Gastroesophageal sphincter (tissue), 4 donors: ENCODE data around the gene SERINC4. TPM values are rescaled to one million over a fixed set of nuclear protein-coding genes. Genes with fewer than 3 reads are reported as not detected.
"Not testable (repeated sequence)": the region's sequence is repeated elsewhere in the genome, so short reads cannot be mapped to it uniquely, and the experiment has no call there.

ENCODE experiments used
- ATAC-seq: fragments of 150-250 bp; one replicate; pipeline ENCODE4 v1.9.1; 2016; ENCODE audit warnings: mild to moderate bottlenecking, moderate library complexity
- H3K27ac ChIP-seq, 4 donors: fragments of 200-600 bp; sonication (generic) in 3 of 4; 1 replicate in 3 of 4; 2 replicates in 1 of 4; pipeline ENCODE4 v1.5.1; 2016 to 2019
- H3K27me3 ChIP-seq: fragments of 200-600 bp; sonication (generic); one replicate; pipeline ENCODE4 v1.5.1; 2019
- H3K36me3 ChIP-seq, 2 donors: fragments of 200-600 bp; sonication (generic); one replicate each; pipeline ENCODE4 v1.5.1; 2019; ENCODE audit warnings: control low read depth in 1 of 2
- H3K4me1 ChIP-seq, 3 donors: fragments of 200-600 bp; sonication (generic); 1 replicate in 2 of 3; 2 replicates in 1 of 3; pipeline ENCODE4 v1.5.1; 2016 to 2019; ENCODE audit warnings: control low read depth in 2 of 3
- H3K4me3 ChIP-seq, 2 donors: fragments of 200-600 bp; sonication (generic); one replicate each; pipeline ENCODE4 v1.5.1; 2019; ENCODE audit warnings: mild to moderate bottlenecking in 1 of 2, moderate library complexity in 1 of 2
- H3K9me3 ChIP-seq, 3 donors: fragments of 200-600 bp; sonication (generic); one replicate each; pipeline ENCODE4 v1.5.1; 2017 to 2019; ENCODE audit warnings: control low read depth in 2 of 3
- CTCF ChIP-seq, 4 experiments: fragments of 200-600 bp in 2 of 4; fragments of 450-650 bp in 2 of 4; sonication (generic) in 1 of 4; IDR thresholded peaks; one replicate each; pipeline ENCODE4 v1.5.1; 2017 to 2019; ENCODE audit warnings: antibody characterized with exemption in 4 of 4, mild to moderate bottlenecking in 2 of 4, moderate library complexity in 2 of 4
- EP300 ChIP-seq: sonication (generic); formaldehyde crosslinking; IDR thresholded peaks from one replicate; pipeline ENCODE4 v1.6.1; 2017; ENCODE audit warnings: antibody characterized with exemption, mild to moderate bottlenecking
- POLR2A ChIP-seq, 2 donors: fragments of 450-650 bp; IDR thresholded peaks; one replicate each; pipeline ENCODE4 v1.6.1; 2017; ENCODE audit warnings: antibody characterized with exemption in 2 of 2, mild to moderate bottlenecking in 2 of 2, moderate library complexity in 1 of 2
- POLR2AphosphoS5 ChIP-seq: sonication (generic); formaldehyde crosslinking; IDR thresholded peaks from one replicate; pipeline ENCODE4 v1.6.1; 2017; ENCODE audit warnings: antibody characterized with exemption
- WGBS, 2 donors: methylation state at CpG; one replicate each; pipeline ENCODE4 v1.1.5; 2018; ENCODE audit warnings: low coverage in 1 of 2; 5-methylcytosine and 5-hydroxymethylcytosine counted together
- total RNA-seq, 4 donors: library from RNA; depleted of rRNA; stranded (reverse); fragments of >200 nt; gene quantifications; one replicate each; pipeline ENCODE4 v1.1.0, GENCODE V29; 2016

Gene SERINC4
- total RNA-seq, 4 donors from 2014 or later: 0.39 TPM; not detected in 3

GRCh38 chr15:43826508-43827341 lies 26.7 kb upstream of the SERINC4 start, which contains the start of gene WDR76:
TSS of gene WDR76 (plus strand) at chr15:43827002. CDS start at chr15:43827033, 31 bp downstream.
- peak; percentile 85 for ATAC-seq
- H3K27ac ChIP-seq: peak within 1 kb of the TSS; percentile 51 to 84 (median 83)
- H3K27me3 ChIP-seq: no peaks in the 10 kb centered on the region
- WGBS, 2 donors: 3 to 7% methylated on average over 5 to 7 of the region's 48 CpGs
- H3K4me3 ChIP-seq: peak within 1 kb of the TSS; percentile 45 to 61
- peaks cover 4 to 53% (median 15%) of the 10 kb centered on the region in 3 donors for H3K4me1 ChIP-seq
- no peaks in the 10 kb centered on the region for H3K36me3 ChIP-seq
- no peaks in the 10 kb centered on the region for H3K9me3 ChIP-seq
- TF ChIP-seq POLR2A (IDR thresholded peaks at IDR 0.05): no peak
- peak in 1 of 4 experiments; percentile 31 for TF ChIP-seq CTCF (IDR thresholded peaks at IDR 0.05)
- TF ChIP-seq EP300: no peak
- TF ChIP-seq POLR2AphosphoS5: peak; percentile 37

GRCh38 chr15:43826029-43826507 lies 26.0 kb upstream of the SERINC4 start:
- H3K36me3 ChIP-seq: no peaks in the 10 kb centered on the region
- H3K27me3 ChIP-seq: no peaks in the 10 kb centered on the region
- H3K27ac ChIP-seq: peak overlapping the region in 3 of 4 donors; percentile 82 to 84 (median 84)
- peaks cover 4 to 60% (median 18%) of the 10 kb centered on the region in 3 donors for H3K4me1 ChIP-seq
- H3K9me3 ChIP-seq: no peaks in the 10 kb centered on the region
- 97 to 100% methylated on average over 3 to 11 of the region's 11 CpGs for WGBS, 2 donors
- ATAC-seq: no peak
- peak overlapping the region in 1 of 2 donors; percentile 61 for H3K4me3 ChIP-seq
- no peak for TF ChIP-seq POLR2A (IDR thresholded peaks at IDR 0.05)
- TF ChIP-seq CTCF (IDR thresholded peaks at IDR 0.05): no peak

GRCh38 chr15:43825305-43825704 lies 25.3 kb upstream of the SERINC4 start:
- not testable (repeated sequence) for H3K9me3 ChIP-seq, ATAC-seq, H3K27ac ChIP-seq, H3K36me3 ChIP-seq, H3K4me3 ChIP-seq, H3K27me3 ChIP-seq
- WGBS, 2 donors: 91 to 94% methylated on average over 6 to 11 of the region's 11 CpGs
- peaks cover 4 to 67% (median 18%) of the 10 kb centered on the region in 3 donors for H3K4me1 ChIP-seq

DNA sequence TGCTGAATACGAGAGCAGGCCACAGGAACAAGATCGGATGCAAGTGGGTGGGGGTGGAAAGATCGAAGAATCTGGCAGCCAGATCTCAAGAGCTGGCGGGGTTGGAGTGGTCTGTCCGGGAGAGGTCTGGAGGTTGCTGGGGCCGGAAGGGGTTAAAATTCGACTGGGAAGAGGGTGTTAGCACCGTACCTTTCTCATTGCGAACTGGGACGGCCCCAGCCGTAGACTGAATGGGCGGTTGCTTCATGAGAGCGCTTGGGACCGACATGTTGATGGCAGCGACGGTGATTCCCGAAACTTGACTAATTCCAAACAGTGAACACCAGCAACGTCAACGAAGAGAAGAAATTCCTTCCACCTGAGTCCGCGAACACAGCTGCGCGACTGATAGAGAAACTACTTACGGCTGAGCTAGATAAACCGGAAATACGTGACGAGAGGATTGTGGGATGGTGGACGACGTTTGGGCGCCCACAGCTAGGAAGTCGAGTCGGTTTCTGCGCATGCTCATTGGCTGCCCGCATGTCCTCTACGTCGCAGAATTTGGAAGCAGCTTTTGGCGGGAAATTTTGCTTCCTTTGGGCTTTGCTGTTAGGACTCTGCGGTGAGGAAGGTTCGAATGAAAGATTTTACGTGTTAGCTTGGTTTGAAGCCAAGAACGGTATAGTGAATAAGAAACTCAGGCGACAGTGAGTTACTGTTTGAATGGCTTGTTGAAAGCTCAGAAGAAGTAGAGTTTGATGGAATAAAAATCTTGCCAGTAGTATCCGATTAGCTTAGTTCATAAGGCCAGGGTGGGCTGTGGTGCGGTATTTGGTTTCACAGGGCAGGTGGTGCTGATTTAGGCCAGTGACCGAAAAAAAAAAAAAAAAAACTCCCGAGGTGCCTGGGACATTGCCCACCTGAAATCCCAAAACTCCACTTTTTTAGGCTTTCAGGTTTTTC lies 24.6 kb upstream of the SERINC4 start, which contains the start of gene MFAP1:
MFAP1 (minus strand) TSS at position 389 of the 945 bp plus-strand sequence; CDS start at position 268, 121 bp downstream.
- ATAC-seq: peak; percentile 95
- peak within 1 kb of the TSS; percentile 93 to 99 (median 93) for H3K27ac ChIP-seq
- no peak for TF ChIP-seq CTCF (IDR thresholded peaks at IDR 0.05)
- TF ChIP-seq POLR2AphosphoS5: peak; percentile 98
- TF ChIP-seq EP300: no peak
- TF ChIP-seq POLR2A (IDR thresholded peaks at IDR 0.05): peak; percentile 82 to 84
- WGBS, 2 donors: 15 to 54% methylated on average over 7 to 30 of the region's 46 CpGs
- peaks cover 4 to 73% (median 18%) of the 10 kb centered on the region in 3 donors for H3K4me1 ChIP-seq
- H3K36me3 ChIP-seq: peaks cover 0 to 7% of the 10 kb centered on the region in 2 donors
- H3K27me3 ChIP-seq: no peaks in the 10 kb centered on the region
- peak within 1 kb of the TSS; percentile 80 to 100 for H3K4me3 ChIP-seq
- H3K9me3 ChIP-seq: no peaks in the 10 kb centered on the region

GRCh38 chr15:43821505-43821904 lies 21.5 kb upstream of the SERINC4 start:
- Histone ChIP-seq H3K4me3 (no peak overlapping the region), H3K27me3 (no peaks in the 10 kb centered on the region), H3K27ac (no peak overlapping the region), H3K9me3 (no peaks in the 10 kb centered on the region), H3K4me1 (peaks cover 4 to 70% (median 18%) of the 10 kb centered on the region in 3 donors), H3K36me3 (peaks cover 0 to 19% of the 10 kb centered on the region in 2 donors)
- TF ChIP-seq CTCF (IDR thresholded peaks at IDR 0.05) (no peak), EP300 (no peak), POLR2A (IDR thresholded peaks at IDR 0.05) (no peak), POLR2AphosphoS5 (no peak)
- WGBS, 2 donors: 10 to 29% methylated on average over 3 of the region's 3 CpGs
- ATAC-seq: no peak

DNA sequence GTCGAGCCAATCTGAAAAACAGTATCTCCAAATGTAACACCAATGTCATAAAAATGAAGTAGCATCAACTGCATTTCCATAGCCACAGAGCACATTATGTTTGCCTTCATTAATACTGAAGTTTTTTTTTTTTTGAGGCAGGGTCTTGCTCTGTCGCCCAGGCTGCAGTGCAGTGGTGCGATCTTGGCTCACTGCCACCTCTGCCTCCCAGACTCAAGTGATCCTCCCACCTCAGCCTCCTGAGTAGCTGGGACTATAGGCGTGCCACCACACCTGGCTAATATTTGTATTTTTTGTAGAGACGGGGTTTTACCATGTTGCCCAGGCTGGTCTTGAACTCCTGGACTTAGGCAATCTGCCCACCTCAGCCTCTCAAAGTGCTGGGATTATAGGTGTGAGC lies 15.0 kb upstream of the SERINC4 start:
- Histone ChIP-seq H3K4me1 (peaks cover 0 to 26% (median 0%) of the 10 kb centered on the region in 3 donors), H3K36me3 (peaks cover 0 to 82% of the 10 kb centered on the region in 2 donors)
- not testable (repeated sequence) for H3K27ac ChIP-seq, ATAC-seq, H3K27me3 ChIP-seq, H3K4me3 ChIP-seq, H3K9me3 ChIP-seq
- WGBS, 2 donors: 97 to 98% methylated on average over 4 to 5 of the region's 5 CpGs
